C1 segment of cervical spinal cord (tissue), 14 donors: Measurements from ENCODE around the gene PTGES.
"Not testable (repeated sequence)": the region's sequence is repeated elsewhere in the genome, so short reads cannot be mapped to it uniquely, and the experiment has no call there.

Experiments used
- DNase-seq, 14 donors: peaks; one replicate each; lab custom pipeline; 2025; lab: John Stamatoyannopoulos, UW

The PTGES gene

GRCh38 chr9:129770741-129771140 is 17.9 kb upstream of the PTGES start:
- DNase-seq = no peak

DNA sequence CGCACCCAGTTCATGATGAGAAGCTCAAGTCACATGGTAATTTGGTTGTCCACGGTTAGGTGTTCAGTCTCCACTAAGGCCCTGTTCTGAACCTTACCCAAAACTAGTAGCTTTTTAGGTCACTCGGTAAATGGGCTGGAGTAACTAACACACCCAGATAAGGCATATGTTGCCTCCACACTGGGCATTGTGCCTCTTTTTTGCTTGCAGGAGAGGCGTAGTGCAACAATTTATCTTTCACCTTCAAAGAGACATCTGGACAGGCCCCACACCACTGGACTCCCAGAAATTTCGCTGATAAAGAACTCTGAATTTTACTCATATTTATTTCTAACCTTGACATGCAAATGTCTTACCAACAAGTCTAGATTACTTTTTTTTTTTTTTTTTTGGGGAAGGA is 16.8 kb upstream of the PTGES start:
- DNase-seq = no peak

DNA sequence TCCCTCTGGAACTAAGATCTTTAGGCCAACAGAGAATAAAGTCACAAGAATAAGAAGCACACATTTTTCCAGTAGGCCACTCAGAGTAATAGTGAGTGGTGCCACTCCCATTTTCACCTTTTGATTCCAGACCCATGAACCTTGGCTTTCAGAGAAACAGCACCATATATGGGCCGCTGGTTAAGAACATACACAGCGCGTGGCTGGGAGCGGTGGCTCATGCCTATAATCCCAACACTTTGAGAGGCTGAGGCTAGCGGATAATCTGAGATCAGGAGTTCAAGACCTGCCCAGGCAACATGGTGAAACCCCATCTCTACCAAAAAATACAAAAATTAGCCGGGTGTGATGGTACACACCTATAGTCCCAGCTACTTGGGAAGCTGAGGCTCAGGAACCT is 15.6 kb upstream of the PTGES start:
- no peak for DNase-seq

DNA sequence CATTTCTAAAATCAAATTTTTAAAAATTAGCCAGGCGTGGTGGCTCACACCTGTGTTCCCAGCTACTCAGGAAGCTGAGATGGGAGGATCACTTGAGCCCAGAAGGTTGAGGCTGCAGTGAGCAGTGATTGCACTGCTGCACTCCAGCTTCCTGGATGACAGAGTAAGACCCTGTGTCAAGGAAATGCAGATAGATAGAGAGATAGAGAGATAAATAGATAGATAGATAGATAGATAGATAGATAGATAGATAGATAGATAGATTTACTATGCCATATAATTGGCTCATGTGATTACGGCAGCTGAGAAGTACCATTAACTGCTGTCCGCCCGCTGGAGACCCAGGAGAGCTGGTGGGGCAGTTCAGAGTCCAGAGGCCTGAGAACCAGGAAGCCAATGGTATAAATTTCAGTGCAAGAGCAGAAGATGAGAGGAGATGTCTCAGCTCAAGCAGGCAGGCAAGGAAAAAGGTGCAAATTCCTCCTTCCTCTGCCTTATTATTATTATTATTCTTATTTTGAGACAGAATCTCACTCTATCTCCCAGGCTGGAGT is 13.0 kb upstream of the PTGES start:
- no peak for DNase-seq

GRCh38 chr9:129762985-129763926 is 10.4 kb upstream of the PTGES start:
- no peak for DNase-seq

- DNase-seq = not testable (repeated sequence)
Measured at GRCh38 chr9:129762370-129762984, 9.6 kb upstream of the PTGES start.

- no peak for DNase-seq
Measured at GRCh38 chr9:129761901-129762369, 9.1 kb upstream of the PTGES start.

DNA sequence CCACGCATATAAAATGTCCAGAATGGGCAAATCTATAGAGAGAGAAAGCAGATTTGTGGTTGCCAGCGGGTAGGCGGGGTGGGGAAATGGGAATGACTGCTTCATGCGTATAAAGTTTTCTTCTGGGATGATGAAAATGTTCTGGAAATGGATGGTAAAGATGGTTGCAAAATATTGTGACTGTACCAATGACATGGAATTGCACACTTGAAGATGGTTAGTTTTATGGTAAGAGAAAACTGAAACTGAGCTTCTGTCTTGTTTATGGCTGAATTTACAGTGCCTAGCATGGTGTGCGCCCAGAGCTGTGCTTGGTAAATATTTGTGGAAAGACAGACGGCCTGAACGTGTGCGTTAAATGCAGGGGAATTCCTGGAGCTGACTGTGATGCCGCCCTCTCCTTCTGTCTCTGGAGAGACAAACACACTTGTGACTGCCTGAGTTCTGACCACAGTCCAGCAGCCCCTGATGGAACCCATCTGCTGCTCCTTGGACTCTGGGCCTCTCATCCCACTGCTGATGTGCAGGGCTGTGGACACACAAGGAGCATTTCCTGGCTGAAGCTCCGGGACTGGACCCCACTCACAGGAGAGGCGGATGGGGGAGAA is 8.6 kb upstream of the PTGES start:
- DNase-seq = no peak

GRCh38 chr9:129760784-129761183 is 7.9 kb upstream of the PTGES start:
- DNase-seq = not testable (repeated sequence)

DNA sequence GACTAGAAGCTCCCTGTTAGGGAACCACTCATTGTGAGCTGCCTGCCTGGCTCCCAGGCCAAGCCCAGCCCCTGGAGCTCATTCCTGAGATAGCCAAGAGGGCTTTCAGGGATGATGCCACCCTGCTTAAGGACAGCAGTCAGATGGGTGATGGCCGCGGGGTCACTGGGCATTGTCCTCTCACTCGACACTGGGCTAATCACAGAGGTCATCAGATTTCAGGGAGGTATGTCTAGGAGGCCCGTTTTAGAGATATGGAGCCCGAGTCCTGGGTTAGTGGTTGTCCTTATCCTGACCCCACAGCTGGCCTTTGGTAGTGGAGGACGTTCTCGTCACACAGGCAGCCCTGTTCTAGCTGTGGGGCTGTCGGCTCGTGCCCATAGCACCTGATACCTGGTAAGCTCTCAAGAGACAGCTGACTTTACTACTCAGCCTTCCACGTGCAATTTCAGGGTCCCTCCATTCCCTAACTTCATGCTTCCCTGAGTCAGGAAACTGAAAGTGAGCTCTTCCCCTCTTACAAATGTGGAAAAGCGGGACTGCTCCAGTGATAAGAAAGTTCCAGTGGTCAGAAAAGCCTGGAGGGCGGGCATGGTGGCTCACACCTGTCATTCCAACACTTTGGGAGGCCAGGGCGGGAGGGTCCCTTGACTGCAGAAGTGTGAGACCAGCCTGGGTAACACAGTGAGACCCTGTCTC is 7.1 kb upstream of the PTGES start:
- no peak for DNase-seq

DNA sequence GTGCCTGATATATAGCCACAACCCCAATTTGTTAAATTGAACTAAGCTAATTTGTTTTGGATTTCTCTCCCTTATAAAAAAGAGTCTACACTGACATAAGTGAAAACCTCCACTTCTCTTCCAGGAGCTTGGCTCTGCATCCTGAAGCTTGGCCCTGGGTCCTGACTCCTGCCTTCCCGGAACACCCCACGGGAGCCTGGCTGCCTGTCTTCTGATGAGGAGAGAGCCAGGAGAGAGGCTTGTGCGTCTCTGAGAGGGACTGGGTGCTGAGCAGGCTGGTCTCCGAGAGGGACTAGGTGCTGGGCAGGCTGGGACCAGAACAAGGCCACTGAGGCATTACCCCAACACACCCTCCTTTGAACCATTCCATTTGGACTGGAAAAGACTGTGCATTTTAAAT is 6.5 kb upstream of the PTGES start:
- no peak for DNase-seq

GRCh38 chr9:129757045-129757444 is 4.2 kb upstream of the PTGES start:
- no peak for DNase-seq

DNA sequence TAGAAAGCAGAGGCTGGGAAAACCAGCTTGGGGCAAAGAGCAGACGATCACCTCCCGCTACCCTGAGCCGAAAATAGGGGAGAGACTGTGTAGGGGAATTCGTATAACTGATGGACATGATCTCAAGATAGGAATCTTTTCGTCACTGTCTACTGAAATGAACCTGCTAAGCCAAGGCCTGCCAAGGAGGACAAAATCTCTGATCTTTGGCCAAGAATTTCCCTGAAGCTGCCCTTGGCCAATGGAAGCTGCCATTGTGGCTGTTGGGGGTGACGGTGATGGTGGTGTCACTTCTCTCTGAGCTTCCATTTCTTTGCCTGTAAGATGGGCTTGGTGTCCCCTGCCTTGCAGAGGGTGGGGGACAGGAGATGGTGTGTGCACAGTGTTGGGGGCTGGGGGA is 3.3 kb upstream of the PTGES start:
- no peak for DNase-seq

GRCh38 chr9:129755151-129755550 is 2.3 kb upstream of the PTGES start:
- no peak for DNase-seq

GRCh38 chr9:129751841-129752801 is 721 bp downstream of the PTGES start:
- peak in 1 of 14 donors; percentile 35 for DNase-seq

DNA sequence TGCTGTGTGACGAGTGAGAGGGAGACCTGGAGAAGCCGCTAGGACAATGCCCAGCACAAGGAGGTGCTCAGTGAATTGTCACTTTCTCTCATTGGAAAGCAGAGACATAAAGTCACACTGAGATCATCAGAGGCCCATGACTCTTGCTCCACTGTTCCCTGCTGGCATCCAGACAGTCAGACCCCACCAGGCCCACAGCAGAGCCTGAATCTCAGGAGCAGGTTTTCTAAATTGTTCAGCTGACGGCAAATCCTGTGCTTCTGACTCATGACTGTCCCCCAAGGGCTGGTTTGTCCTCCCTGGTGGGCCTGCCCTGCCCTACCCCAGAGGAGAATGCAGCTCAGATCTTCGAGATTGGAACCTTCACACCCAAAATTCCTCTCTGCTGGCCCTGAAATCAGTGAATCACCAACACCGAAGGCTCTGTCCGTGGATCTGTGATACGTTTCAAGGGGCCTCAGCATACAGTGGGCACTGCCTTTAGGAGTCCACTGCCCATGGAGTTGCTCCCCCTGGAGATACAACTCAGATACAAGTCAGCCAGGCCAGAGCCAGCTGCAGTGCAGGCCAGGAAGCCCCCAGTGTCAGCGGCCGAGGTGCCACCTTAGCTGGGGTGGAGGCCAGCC is 2.7 kb downstream of the PTGES start:
- DNase-seq = no peak

DNA sequence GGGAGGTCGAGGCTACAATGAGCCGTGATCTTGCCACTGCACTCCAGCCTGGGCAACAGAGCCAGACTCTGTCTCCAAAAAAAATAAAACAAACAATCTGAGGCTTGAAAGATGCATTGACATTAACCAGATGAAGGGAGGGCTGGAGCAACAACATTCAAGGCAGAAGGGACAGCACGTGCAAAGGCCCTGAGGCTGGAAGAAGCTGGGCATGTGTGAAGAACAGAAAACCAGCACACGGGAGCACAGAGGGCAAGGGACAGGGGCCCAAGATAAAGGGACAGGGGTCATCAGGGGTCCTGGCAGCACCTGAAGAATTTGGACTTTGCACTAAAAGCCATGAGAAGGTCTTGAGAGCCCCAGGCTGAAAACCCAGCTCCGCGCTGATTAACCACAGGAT is 3.3 kb downstream of the PTGES start:
- DNase-seq = no peak

- not testable (repeated sequence) for DNase-seq
Measured at GRCh38 chr9:129749052-129749451, 3.8 kb downstream of the PTGES start.

GRCh38 chr9:129748249-129748648 is 4.6 kb downstream of the PTGES start:
- DNase-seq = no peak
